Endodermal cell (in vitro differentiated cells): ENCODE data around the gene PPP1R9A. TPM values are rescaled to one million over a fixed set of nuclear protein-coding genes. Genes with fewer than 3 reads are reported as not detected.

Source experiments
- DNase-seq: peaks from one replicate; pipeline ENCODE4 v3.0.0-alpha.2; 2017
- H3K27ac ChIP-seq: 2 replicates; pipeline ENCODE4 v1.5.1; 2013; ENCODE audit warnings: mild to moderate bottlenecking, low read depth, low read length, moderate library complexity
- H3K27me3 ChIP-seq: 2 replicates; pipeline ENCODE4 v1.6.1; 2013; ENCODE audit warnings: mild to moderate bottlenecking, low read length, moderate library complexity; ENCODE audit not compliant: insufficient read depth, control insufficient read depth, poor library complexity, severe bottlenecking
- H3K36me3 ChIP-seq: 2 replicates; pipeline ENCODE4 v1.7.0; 2013; ENCODE audit warnings: mild to moderate bottlenecking, low read length, moderate library complexity; ENCODE audit not compliant: control insufficient read depth, insufficient read depth
- H3K4me1 ChIP-seq: one replicate; pipeline ENCODE4 v1.7.0; 2013; ENCODE audit warnings: low read length; ENCODE audit not compliant: control insufficient read depth, insufficient read depth
- H3K4me3 ChIP-seq: 2 replicates; pipeline ENCODE4 v1.5.1; 2013; ENCODE audit warnings: mild to moderate bottlenecking, low read length, moderate library complexity
- H3K9ac ChIP-seq: 2 replicates; pipeline ENCODE4 v1.6.1; 2013; ENCODE audit warnings: mild to moderate bottlenecking, low read length, moderate library complexity; ENCODE audit not compliant: poor library complexity, severe bottlenecking; ENCODE audit errors: extremely low read depth
- H3K9me3 ChIP-seq: 2 replicates; pipeline ENCODE4 v1.6.1; 2013; ENCODE audit warnings: mild to moderate bottlenecking, low read length, moderate library complexity; ENCODE audit not compliant: control insufficient read depth
- H3K27ac Mint-ChIP-seq: 2 replicates; pipeline ENCODE4 v1.8.0; 2020; ENCODE audit warnings: mixed read lengths
- H3K27me3 Mint-ChIP-seq: 2 replicates; pipeline ENCODE4 v1.8.0; 2021; ENCODE audit warnings: mild to moderate bottlenecking, mixed read lengths; ENCODE audit not compliant: insufficient read depth
- H3K36me3 Mint-ChIP-seq: 2 replicates; pipeline ENCODE4 v1.8.0; 2020; ENCODE audit warnings: low read depth, mixed read lengths
- H3K4me1 Mint-ChIP-seq: 2 replicates; pipeline ENCODE4 v1.8.0; 2020; ENCODE audit warnings: mixed read lengths
- H3K4me3 Mint-ChIP-seq: 2 replicates; pipeline ENCODE4 v1.8.0; 2020; ENCODE audit warnings: mild to moderate bottlenecking, moderate library complexity, mixed read lengths
- H3K9me3 Mint-ChIP-seq: 2 replicates; pipeline ENCODE4 v1.8.0; 2020; ENCODE audit warnings: mild to moderate bottlenecking, mixed read lengths
- CTCF ChIP-seq: fragments of 200-600 bp; sonication (generic); conservative IDR thresholded peaks from 2 replicates; pipeline ENCODE4 v1.5.0; 2021; ENCODE audit warnings: antibody characterized with exemption, mild to moderate bottlenecking
- WGBS, 2 experiments: methylation state at CpG; one replicate each; pipeline versions ENCODE4 v1.1.5 to v1.1.7; 2013; ENCODE audit warnings: missing lambda C conversion rate in 2 of 2, mixed read lengths in 1 of 2; ENCODE audit not compliant: insufficient coverage in 1 of 2, insufficient read length in 1 of 2; 5-methylcytosine and 5-hydroxymethylcytosine counted together
- total RNA-seq, 2 donors: library from RNA; stranded (reverse); fragmentation: NEBNext Ultra II Directional in 1 of 2; extraction: Animal tissue kit (Norgen Biotek cat#: 25700) in 1 of 2; gene quantifications; 2 replicates in 1 of 2; 3 replicates in 1 of 2; pipeline ENCODE4 v1.2.1, GENCODE V29; 2021

PPP1R9A gene
- total RNA-seq, 2 donors from 2014 or later: 38.7 to 39.4 TPM

- no peaks in the 10 kb centered on the region for H3K27me3 Mint-ChIP-seq
- no peaks in the 10 kb centered on the region for H3K36me3 ChIP-seq
These were observed 262.3 kb downstream of the PPP1R9A start for GRCh38 chr7:95169678-95170077.

GRCh38 chr7:95172420-95172819, 265.0 kb downstream of the PPP1R9A start:
- Mint-ChIP-seq H3K27me3 (no peaks in the 10 kb centered on the region), H3K36me3 (peaks cover 13% of the 10 kb centered on the region)
- TF ChIP-seq CTCF: no peak

More at GRCh38 chr7:95169678-95170077, 262.3 kb downstream of the PPP1R9A start:
- Histone ChIP-seq H3K9ac (no peak overlapping the region), H3K4me1 (no peaks in the 10 kb centered on the region), H3K27me3 (no peaks in the 10 kb centered on the region), H3K9me3 (no peaks in the 10 kb centered on the region), H3K4me3 (no peak overlapping the region), H3K27ac (no peak overlapping the region)
- Mint-ChIP-seq H3K27ac (no peak overlapping the region), H3K4me1 (no peaks in the 10 kb centered on the region), H3K4me3 (no peak overlapping the region), H3K36me3 (peaks cover 13% of the 10 kb centered on the region), H3K9me3 (no peaks in the 10 kb centered on the region)
- TF ChIP-seq CTCF: no peak
- no peak for DNase-seq

DNA sequence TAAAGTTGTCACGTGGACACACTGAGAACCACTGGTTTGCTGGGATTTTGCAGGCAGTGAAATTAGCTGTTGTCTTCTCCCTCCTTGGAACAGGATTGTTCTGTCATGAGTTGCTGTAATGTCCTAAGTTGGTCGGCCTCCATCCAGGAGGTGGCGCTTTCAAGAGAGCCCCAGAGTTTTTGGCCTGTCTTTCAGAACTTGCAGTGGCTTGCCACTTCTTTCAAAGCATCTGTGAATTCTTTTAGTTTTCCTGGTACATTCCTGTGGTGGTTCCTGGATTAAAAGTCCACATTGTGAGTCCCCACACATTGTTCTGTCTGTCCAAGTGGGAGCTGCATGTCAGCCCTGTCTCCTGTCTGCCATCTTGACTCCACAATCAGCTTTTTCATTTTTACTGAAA, 283.1 kb downstream of the PPP1R9A start:
- no peak overlapping the region for H3K4me3 ChIP-seq
- no peaks in the 10 kb centered on the region for H3K27me3 ChIP-seq
- Mint-ChIP-seq H3K27ac (no peak overlapping the region), H3K36me3 (peaks cover 8% of the 10 kb centered on the region), H3K4me3 (no peak overlapping the region), H3K9me3 (peaks cover 11% of the 10 kb centered on the region), H3K27me3 (no peaks in the 10 kb centered on the region), H3K4me1 (no peaks in the 10 kb centered on the region)
- no peak overlapping the region for H3K9ac ChIP-seq
- peak; percentile 58 for DNase-seq
- H3K36me3 ChIP-seq: no peaks in the 10 kb centered on the region
- H3K9me3 ChIP-seq: peaks cover 10% of the 10 kb centered on the region
- WGBS, 2 experiments: 93 to 100% methylated on average over 1 to 3 of the region's 3 CpGs
- TF ChIP-seq CTCF: peak; percentile 52
- H3K27ac ChIP-seq: no peak overlapping the region
- no peaks in the 10 kb centered on the region for H3K4me1 ChIP-seq

More at GRCh38 chr7:95172420-95172819, 265.0 kb downstream of the PPP1R9A start:
- WGBS, 2 experiments: 80 to 96% methylated on average over 1 of the region's 1 CpG
- Mint-ChIP-seq H3K27ac (no peak overlapping the region), H3K4me3 (no peak overlapping the region), H3K9me3 (no peaks in the 10 kb centered on the region), H3K4me1 (no peaks in the 10 kb centered on the region)
- H3K4me3 ChIP-seq: no peak overlapping the region
- H3K9ac ChIP-seq: no peak overlapping the region
- H3K27me3 ChIP-seq: no peaks in the 10 kb centered on the region
- no peaks in the 10 kb centered on the region for H3K36me3 ChIP-seq
- H3K27ac ChIP-seq: no peak overlapping the region
- no peaks in the 10 kb centered on the region for H3K4me1 ChIP-seq
- DNase-seq: no peak
- no peaks in the 10 kb centered on the region for H3K9me3 ChIP-seq
